Measurements from ENCODE around the gene MBNL2.

GRCh38 chr13:97268772-97269171 is 46.6 kb downstream of the MBNL2 start:
- no peak for TF ChIP-seq CTCF (IDR thresholded peaks at IDR 0.05)
- no peak for TF ChIP-seq POLR2A (IDR thresholded peaks at IDR 0.05; ENCODE audit: low read depth)
- no peak for TF ChIP-seq EP300 (IDR thresholded peaks at IDR 0.05)
- TF ChIP-seq POLR2AphosphoS5 (IDR thresholded peaks at IDR 0.05), result no peak
